ENCODE measurements around the gene SERPIND1. TPM values are rescaled to one million over a fixed set of nuclear protein-coding genes. Genes with fewer than 3 reads are reported as not detected.

SERPIND1 gene
- total RNA-seq, 1 experiment from 2014 or later: 1.3 TPM

DNA sequence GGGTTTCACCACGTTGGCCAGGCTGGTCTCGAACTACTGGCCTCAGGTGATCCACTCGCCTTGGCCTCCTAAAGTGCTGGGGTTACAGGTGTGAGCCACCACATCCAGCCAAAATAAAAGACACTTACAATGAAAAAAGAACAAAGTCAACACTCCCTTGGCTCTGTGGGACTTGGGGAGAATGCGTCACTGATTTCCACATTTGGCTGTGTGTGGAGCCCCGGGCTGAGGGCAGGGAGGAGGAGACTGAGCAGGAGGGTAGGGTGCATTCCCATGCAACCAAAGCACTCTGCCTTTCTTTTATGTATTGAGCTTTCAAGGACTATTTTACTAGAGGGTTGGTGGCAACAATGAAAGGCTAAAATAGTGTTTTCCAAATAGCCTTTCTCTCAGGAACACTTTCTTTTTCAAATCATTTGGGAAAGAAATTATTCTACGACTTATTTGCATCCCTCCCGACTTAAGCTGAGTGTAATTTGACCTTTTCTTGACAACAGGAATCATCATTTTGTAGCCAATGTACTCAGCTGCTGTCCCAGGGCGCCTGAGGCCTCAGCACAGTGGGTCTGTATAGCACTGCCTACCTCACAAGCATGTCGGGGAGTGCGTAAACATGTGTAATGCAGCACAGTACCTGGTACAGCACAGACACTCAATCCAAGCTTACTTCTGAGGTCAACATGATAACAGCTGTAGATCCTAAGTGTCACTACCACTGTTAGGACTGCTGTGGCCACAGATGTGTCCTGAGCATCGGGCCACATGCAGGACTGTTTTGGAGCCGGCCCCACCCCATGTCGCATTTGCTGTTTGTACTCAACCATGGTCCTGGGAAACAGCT lies 10.1 kb upstream of the SERPIND1 start:
- Mint-ChIP-seq H3K4me3 (ENCODE audit: unreplicated experiment) (no peak overlapping the region), H3K27me3 (ENCODE audit: insufficient read depth, unreplicated experiment) (no peaks in the 10 kb centered on the region), H3K4me1 (ENCODE audit: low read depth, unreplicated experiment) (no peaks in the 10 kb centered on the region), H3K27ac (ENCODE audit: unreplicated experiment) (no peak overlapping the region), H3K36me3 (ENCODE audit: insufficient read depth, unreplicated experiment) (peaks cover 21% of the 10 kb centered on the region), H3K9me3 (ENCODE audit: unreplicated experiment) (no peaks in the 10 kb centered on the region)
- CTCF ChIA-PET: interaction anchor here (0.6 to 0.9 kb wide), 2 partner anchors 20 to 146 kb away, joined by 3 to 4 read pairs; no protein-coding TSS in a partner anchor
- Histone ChIP-seq H3K4me1 (no peaks in the 10 kb centered on the region), H3K4me3 (ENCODE audit: low read depth, low read length) (no peak overlapping the region), H3K27me3 (replicated peaks; ENCODE audit: control insufficient read depth, insufficient read depth, low read length) (no peaks in the 10 kb centered on the region), H3K9me3 (no peaks in the 10 kb centered on the region), H3K36me3 (ENCODE audit: control insufficient read depth, insufficient read depth, low read length) (no peaks in the 10 kb centered on the region; the same call in none of the 2 replicates)
- POLR2A ChIA-PET: no interaction called here
- BruUV-seq (replicated peaks): no TSS peak
- TF ChIP-seq, protein P1, sequence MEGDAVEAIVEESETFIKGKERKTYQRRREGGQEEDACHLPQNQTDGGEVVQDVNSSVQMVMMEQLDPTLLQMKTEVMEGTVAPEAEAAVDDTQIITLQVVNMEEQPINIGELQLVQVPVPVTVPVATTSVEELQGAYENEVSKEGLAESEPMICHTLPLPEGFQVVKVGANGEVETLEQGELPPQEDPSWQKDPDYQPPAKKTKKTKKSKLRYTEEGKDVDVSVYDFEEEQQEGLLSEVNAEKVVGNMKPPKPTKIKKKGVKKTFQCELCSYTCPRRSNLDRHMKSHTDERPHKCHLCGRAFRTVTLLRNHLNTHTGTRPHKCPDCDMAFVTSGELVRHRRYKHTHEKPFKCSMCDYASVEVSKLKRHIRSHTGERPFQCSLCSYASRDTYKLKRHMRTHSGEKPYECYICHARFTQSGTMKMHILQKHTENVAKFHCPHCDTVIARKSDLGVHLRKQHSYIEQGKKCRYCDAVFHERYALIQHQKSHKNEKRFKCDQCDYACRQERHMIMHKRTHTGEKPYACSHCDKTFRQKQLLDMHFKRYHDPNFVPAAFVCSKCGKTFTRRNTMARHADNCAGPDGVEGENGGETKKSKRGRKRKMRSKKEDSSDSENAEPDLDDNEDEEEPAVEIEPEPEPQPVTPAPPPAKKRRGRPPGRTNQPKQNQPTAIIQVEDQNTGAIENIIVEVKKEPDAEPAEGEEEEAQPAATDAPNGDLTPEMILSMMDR (IDR thresholded peaks at IDR 0.05; ENCODE audit: insufficient read depth in 1 of 2, low read depth in 1 of 2, low read length in 1 of 2, severe bottlenecking in 1 of 2, unreplicated experiment in 1 of 2): no peak
- DNase-seq: no peak
- intact Hi-C loops (cut with micrococcal nuclease; ENCODE audit: unreplicated experiment): no loop called here

DNA sequence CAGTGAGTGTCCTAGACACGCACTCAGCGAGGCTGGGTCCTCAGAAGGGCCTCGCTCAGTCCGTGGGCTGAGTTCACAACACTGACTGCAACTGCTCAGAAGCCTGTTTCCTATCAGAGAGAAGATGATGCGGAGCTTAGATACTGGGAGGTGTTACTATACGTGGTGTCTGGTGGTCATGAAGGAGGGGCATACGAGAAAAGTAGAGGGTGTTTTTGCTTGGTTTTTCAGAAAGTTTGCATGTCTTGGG lies 9.5 kb upstream of the SERPIND1 start:
- no peak for DNase-seq
- no peaks in the 10 kb centered on the region for H3K27me3 ChIP-seq (replicated peaks; ENCODE audit: control insufficient read depth, insufficient read depth, low read length)
- Mint-ChIP-seq H3K27ac (ENCODE audit: unreplicated experiment) (no peak overlapping the region), H3K4me1 (ENCODE audit: low read depth, unreplicated experiment) (no peaks in the 10 kb centered on the region), H3K36me3 (ENCODE audit: insufficient read depth, unreplicated experiment) (peaks cover 20% of the 10 kb centered on the region), H3K4me3 (ENCODE audit: unreplicated experiment) (no peak overlapping the region), H3K27me3 (ENCODE audit: insufficient read depth, unreplicated experiment) (no peaks in the 10 kb centered on the region), H3K9me3 (ENCODE audit: unreplicated experiment) (no peaks in the 10 kb centered on the region)
- H3K4me3 ChIP-seq (ENCODE audit: low read depth, low read length): no peak overlapping the region
- no TSS peak for BruUV-seq (replicated peaks)
- CTCF ChIA-PET: interaction anchor here (0.6 to 0.9 kb wide), 2 partner anchors 20 to 145 kb away, joined by 3 to 4 read pairs; no protein-coding TSS in a partner anchor
- H3K36me3 ChIP-seq (ENCODE audit: control insufficient read depth, insufficient read depth, low read length): no peaks in the 10 kb centered on the region; the same call in none of the 2 replicates
- intact Hi-C loops (cut with micrococcal nuclease; ENCODE audit: unreplicated experiment): no loop called here
- POLR2A ChIA-PET: no interaction called here
- H3K9me3 ChIP-seq: no peaks in the 10 kb centered on the region
- H3K4me1 ChIP-seq: no peaks in the 10 kb centered on the region
- TF ChIP-seq, protein P1 (IDR thresholded peaks at IDR 0.05; ENCODE audit: insufficient read depth in 1 of 2, low read depth in 1 of 2, low read length in 1 of 2, severe bottlenecking in 1 of 2, unreplicated experiment in 1 of 2): no peak

GRCh38 chr22:20764729-20765128 lies 9.2 kb upstream of the SERPIND1 start:
- Histone ChIP-seq H3K9me3 (no peaks in the 10 kb centered on the region), H3K27me3 (replicated peaks; ENCODE audit: control insufficient read depth, insufficient read depth, low read length) (no peaks in the 10 kb centered on the region), H3K4me3 (ENCODE audit: low read depth, low read length) (no peak overlapping the region), H3K36me3 (ENCODE audit: control insufficient read depth, insufficient read depth, low read length) (no peaks in the 10 kb centered on the region; the same call in none of the 2 replicates), H3K4me1 (no peaks in the 10 kb centered on the region)
- no TSS peak for BruUV-seq (replicated peaks)
- H3K4me3 Mint-ChIP-seq (ENCODE audit: unreplicated experiment): no peak overlapping the region
- H3K4me1 Mint-ChIP-seq (ENCODE audit: low read depth, unreplicated experiment): no peaks in the 10 kb centered on the region
- H3K27ac Mint-ChIP-seq (ENCODE audit: unreplicated experiment): no peak overlapping the region
- H3K36me3 Mint-ChIP-seq (ENCODE audit: insufficient read depth, unreplicated experiment): peaks cover 20% of the 10 kb centered on the region
- ChIA-PET POLR2A (no interaction called here), CTCF (interaction anchor here (0.6 to 0.9 kb wide), 2 partner anchors 20 to 145 kb away, joined by 3 to 4 read pairs; no protein-coding TSS in a partner anchor)
- TF ChIP-seq, protein P1 (IDR thresholded peaks at IDR 0.05; ENCODE audit: insufficient read depth in 1 of 2, low read depth in 1 of 2, low read length in 1 of 2, severe bottlenecking in 1 of 2, unreplicated experiment in 1 of 2): no peak
- DNase-seq: no peak
- intact Hi-C loops (cut with micrococcal nuclease; ENCODE audit: unreplicated experiment): no loop called here
- H3K27me3 Mint-ChIP-seq (ENCODE audit: insufficient read depth, unreplicated experiment): no peaks in the 10 kb centered on the region
- no peaks in the 10 kb centered on the region for H3K9me3 Mint-ChIP-seq (ENCODE audit: unreplicated experiment)
